HG03354 (cell line): Measurements from ENCODE around the gene DUSP2.

Source experiments
- ATAC-seq: cut with Tn5 transposase; IDR thresholded peaks from one replicate; pipeline ENCODE4 v1.9.1; 2021; ENCODE audit warnings: mild to moderate bottlenecking; ENCODE audit not compliant: unreplicated experiment, poor library complexity, severe bottlenecking

DUSP2 gene

GRCh38 chr2:96135621-96136020, 9.6 kb downstream of the DUSP2 start:
- ATAC-seq: no peak

GRCh38 chr2:96135171-96135570, 10.1 kb downstream of the DUSP2 start:
- ATAC-seq: no peak

GRCh38 chr2:96134421-96134820, 10.8 kb downstream of the DUSP2 start:
- ATAC-seq: no peak

GRCh38 chr2:96131813-96132745, 13.2 kb downstream of the DUSP2 start:
- ATAC-seq: no peak

GRCh38 chr2:96131152-96131812, 14.0 kb downstream of the DUSP2 start:
- ATAC-seq: no peak

- ATAC-seq: no peak
These were observed 14.8 kb downstream of the DUSP2 start for GRCh38 chr2:96130483-96130882.

- ATAC-seq: no peak
These were observed 15.6 kb downstream of the DUSP2 start for GRCh38 chr2:96129528-96130120.

GRCh38 chr2:96128456-96128855, 16.8 kb downstream of the DUSP2 start:
- no peak for ATAC-seq

GRCh38 chr2:96124406-96125265, 20.6 kb downstream of the DUSP2 start:
- ATAC-seq: no peak

- no peak for ATAC-seq
These were observed 21.3 kb downstream of the DUSP2 start for GRCh38 chr2:96123936-96124335.

GRCh38 chr2:96123290-96123689, 21.9 kb downstream of the DUSP2 start:
- no peak for ATAC-seq

GRCh38 chr2:96122391-96122790, 22.8 kb downstream of the DUSP2 start:
- no peak for ATAC-seq

- ATAC-seq: no peak
These were observed 23.8 kb downstream of the DUSP2 start for GRCh38 chr2:96121414-96121813.

- no peak for ATAC-seq
These were observed 24.2 kb downstream of the DUSP2 start for GRCh38 chr2:96120991-96121390.

GRCh38 chr2:96120091-96120720, 25.0 kb downstream of the DUSP2 start:
- no peak for ATAC-seq

- ATAC-seq: no peak
These were observed 25.9 kb downstream of the DUSP2 start for GRCh38 chr2:96119389-96119751.

- ATAC-seq: no peak
These were observed 26.4 kb downstream of the DUSP2 start for GRCh38 chr2:96118698-96119388.

- ATAC-seq: no peak
These were observed 27.3 kb downstream of the DUSP2 start for GRCh38 chr2:96117701-96118588.
